ENCODE data around the gene DNASE1L2. TPM values are rescaled to one million over a fixed set of nuclear protein-coding genes. Genes with fewer than 3 reads are reported as not detected.

Gene DNASE1L2
- total and polyA plus RNA-seq, 2 of the 8 experiments (the other 6 are each of a cell fraction or from before 2014, with no cell fraction given), result 0.35 to 0.97 TPM

GRCh38 chr16:2275476-2276367 lies 39.5 kb downstream of the DNASE1L2 start (continued):
- no peak for TF ChIP-seq POU5F1 (IDR thresholded peaks at IDR 0.05; ENCODE audit: low read depth, low read length)
- no peak for TF ChIP-seq RBBP5 (IDR thresholded peaks at IDR 0.05; ENCODE audit: borderline replicate concordance, low read depth, low read length)
- no peak for TF ChIP-seq SUZ12 (IDR thresholded peaks at IDR 0.05; ENCODE audit: low read length)
- no peak for TF ChIP-seq TCF12 (IDR thresholded peaks at IDR 0.05; ENCODE audit: low read depth, low read length)
- TF ChIP-seq SP4 (IDR thresholded peaks at IDR 0.05; ENCODE audit: low read length), result no peak
- no peak for TF ChIP-seq EZH2 (IDR thresholded peaks at IDR 0.05; ENCODE audit: low read depth, low read length, severe bottlenecking)
- no peak for TF ChIP-seq KDM5A (IDR thresholded peaks at IDR 0.05; ENCODE audit: low read length)
- no peak for TF ChIP-seq CBX5 (IDR thresholded peaks at IDR 0.05; ENCODE audit: low read depth, low read length)

Measured in H1 (cell line).